Stimulated activated CD8-positive, alpha-beta memory T cell treated with anti-CD3 and anti-CD28 coated beads, Interleukin-12 subunit alpha, Interleukin-12 subunit beta, amount 100 ng/mL, for 1 hour (primary cell): ENCODE measurements around the gene EFEMP2.

Experiments used
- DNase-seq: peaks from one replicate; pipeline ENCODE4 v3.0.0-alpha.2; 2020; ENCODE audit warnings: low read depth

Gene EFEMP2

GRCh38 chr11:65884716-65885092, 12.1 kb upstream of the EFEMP2 start:
- DNase-seq: peak; percentile 65

- DNase-seq: no peak
These were observed 11.5 kb upstream of the EFEMP2 start for GRCh38 chr11:65883786-65884715.

DNA sequence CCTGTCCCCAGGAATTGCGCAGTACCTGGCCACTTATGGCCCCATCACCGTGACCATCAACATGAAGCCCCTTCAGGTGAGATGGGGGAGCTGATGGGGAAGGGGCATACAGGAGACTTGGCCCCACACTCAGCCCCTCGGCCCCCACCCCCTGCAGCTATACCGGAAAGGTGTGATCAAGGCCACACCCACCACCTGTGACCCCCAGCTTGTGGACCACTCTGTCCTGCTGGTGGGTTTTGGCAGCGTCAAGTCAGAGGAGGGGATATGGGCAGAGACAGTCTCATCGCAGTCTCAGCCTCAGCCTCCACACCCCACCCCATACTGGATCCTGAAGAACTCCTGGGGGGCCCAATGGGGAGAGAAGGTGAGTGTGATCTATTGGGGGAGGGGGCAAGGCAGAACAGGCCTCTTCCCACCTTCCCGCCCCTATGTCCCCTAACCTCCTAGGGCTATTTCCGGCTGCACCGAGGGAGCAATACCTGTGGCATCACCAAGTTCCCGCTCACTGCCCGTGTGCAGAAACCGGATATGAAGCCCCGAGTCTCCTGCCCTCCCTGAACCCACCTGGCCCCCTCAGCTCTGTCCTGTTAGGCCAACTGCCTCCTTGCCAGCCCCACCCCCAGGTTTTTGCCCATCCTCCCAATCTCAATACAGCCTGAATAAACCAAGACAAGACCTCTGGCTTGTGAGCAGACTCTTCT, 10.6 kb upstream of the EFEMP2 start:
- no peak for DNase-seq

- no peak for DNase-seq
These were observed 9.8 kb upstream of the EFEMP2 start for GRCh38 chr11:65882120-65883057.

- no peak for DNase-seq
These were observed 8.3 kb upstream of the EFEMP2 start for GRCh38 chr11:65880844-65881421.

DNA sequence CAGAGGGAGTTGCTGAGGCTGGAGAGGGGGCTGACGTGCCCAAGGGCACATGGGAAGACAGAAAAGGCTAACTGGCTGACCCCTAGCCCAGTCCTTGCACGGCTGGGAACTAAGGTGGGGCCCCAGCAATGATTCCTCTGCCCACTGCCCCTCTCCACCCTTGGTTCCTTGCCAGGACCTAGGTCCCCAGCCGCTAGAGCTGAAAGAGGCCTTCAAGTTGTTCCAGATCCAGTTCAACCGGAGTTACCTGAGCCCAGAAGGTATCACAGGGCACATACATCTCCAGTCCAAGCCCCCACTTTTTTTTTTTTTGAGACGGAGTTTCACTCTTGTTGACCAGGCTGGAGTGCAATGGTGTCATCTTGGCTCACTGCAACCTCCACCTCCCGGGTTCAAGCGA, 7.4 kb upstream of the EFEMP2 start:
- DNase-seq: no peak

DNA sequence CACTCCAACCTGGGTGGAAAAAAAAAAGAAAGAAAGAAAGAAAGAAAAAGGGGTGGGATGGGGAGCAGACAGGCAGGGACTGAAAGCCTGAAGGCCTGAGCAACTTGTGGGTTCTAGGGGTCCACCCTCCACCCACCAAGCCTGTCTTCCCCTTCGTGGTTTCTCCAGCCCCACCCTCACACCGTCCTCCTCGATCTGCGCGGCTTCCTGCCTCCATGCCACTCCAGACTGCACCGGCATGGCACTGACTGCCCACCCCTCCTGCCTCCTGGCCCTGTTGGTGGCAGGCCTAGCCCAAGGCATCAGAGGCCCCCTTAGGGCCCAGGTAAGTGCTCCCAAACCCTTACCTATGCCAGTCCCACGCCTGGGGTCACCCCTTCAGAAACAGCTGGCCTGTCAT, 7.0 kb upstream of the EFEMP2 start, which contains the start of gene CTSW:
TSS of gene CTSW (plus strand) at position 221 of the 400 bp plus-strand sequence. CDS start at position 239, 18 bp downstream.
- no peak for DNase-seq

- peak; percentile 95 for DNase-seq
These were observed 937 bp upstream of the EFEMP2 start for GRCh38 chr11:65873318-65874156.

GRCh38 chr11:65871811-65872548, 620 bp downstream of the EFEMP2 start:
- DNase-seq: no peak

DNA sequence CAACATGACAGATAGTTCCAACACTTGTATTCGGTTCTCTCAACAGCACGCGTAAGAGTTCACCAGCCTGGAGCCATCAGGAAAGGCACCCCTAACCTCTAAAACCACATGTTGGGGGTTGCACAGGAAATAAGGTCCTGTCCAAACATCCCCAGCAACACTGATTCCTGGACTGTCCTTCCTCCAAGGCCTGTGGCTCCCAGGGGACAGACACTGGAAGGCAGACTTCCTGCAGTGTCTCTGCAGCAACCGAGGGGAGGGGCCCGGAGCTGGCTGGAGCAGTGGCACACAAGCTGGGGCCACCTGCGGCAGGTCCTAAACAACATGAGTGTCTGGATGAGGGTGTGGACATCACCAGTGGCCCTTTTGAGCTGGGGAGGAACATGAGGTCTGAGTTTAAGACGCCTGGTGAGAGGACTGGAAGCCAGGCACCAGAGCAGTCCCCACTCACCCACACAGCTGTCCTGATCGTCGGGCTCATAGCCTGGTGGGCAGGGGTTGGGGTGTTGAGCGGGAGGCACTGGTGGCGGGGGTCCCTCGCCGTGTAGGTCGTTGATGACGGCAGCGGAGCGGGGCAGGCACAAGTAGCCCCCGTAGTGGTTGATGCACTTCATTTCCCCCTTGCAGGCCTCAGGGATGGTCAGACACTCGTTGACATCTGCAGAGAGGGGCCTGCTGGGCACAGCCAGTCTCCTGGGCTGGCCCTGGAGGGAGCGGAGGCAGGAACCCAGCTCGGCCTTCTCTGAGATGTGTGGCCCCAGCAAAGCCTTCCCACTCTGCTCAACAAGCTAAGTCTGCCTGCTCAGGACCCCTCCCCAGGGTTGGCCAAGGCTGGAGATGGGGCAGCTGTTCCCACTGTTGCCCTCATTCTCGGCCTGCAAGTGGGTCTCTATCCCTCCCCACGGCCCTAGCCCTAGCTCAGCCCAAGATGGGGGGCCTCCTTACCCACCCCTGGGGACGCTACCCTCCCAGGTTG, 1.6 kb downstream of the EFEMP2 start:
- DNase-seq: no peak

- no peak for DNase-seq
These were observed 2.3 kb downstream of the EFEMP2 start for GRCh38 chr11:65870307-65870658.

DNA sequence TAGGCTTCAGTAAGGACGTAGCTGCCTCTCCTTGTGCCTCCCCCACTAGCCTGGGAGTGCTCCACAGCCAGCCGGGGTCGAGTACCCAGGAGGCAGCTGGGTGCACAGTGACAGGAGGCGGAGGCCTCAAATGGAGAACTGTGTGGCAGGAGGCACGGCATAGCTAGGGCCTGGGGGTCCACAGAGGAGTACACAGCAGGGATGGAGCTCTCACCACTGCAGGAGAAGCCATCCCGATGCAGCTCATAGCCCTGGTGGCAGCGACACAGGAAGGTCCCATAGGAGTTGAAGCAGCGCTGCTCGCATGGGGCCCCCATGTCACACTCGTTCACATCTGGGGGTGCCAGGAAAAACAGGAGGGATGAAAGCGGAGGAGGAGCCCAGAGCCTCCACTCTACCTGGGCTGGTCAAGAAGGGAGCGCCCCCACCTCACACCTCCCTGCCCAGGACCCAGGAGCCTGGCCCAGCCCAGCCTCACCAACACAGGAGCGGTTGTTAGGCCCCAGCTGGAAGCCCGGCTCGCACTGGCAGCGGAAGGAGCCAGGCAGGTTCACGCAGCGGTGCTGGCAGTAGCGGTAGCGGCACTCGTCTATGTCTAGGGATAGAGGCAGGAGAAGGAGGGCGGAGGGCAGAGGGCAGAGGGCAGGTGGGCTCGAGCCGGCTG, 2.8 kb downstream of the EFEMP2 start:
- DNase-seq: no peak

DNA sequence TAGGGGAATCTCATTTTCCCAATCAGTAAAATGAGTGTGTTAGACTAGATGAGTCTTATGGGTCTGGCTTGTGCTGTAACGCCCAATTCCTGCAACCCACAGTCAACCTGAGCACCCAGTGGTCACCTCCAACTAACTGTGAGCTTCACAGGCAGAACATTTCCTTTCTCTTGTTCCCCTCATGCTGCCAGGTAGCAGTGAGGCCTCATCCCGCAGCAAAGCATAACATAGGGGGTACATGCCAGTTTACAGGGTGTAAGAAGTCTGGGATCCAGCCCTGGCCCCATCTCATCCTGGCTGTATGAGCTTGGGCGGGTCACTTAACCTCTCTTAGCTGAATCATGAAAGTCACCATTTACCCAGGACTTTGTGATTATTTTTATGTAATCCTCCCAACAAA, 3.7 kb downstream of the EFEMP2 start:
- no peak for DNase-seq

- no peak for DNase-seq
These were observed 4.4 kb downstream of the EFEMP2 start for GRCh38 chr11:65868076-65868667.

GRCh38 chr11:65867284-65868071, 5.1 kb downstream of the EFEMP2 start:
- DNase-seq: no peak

DNA sequence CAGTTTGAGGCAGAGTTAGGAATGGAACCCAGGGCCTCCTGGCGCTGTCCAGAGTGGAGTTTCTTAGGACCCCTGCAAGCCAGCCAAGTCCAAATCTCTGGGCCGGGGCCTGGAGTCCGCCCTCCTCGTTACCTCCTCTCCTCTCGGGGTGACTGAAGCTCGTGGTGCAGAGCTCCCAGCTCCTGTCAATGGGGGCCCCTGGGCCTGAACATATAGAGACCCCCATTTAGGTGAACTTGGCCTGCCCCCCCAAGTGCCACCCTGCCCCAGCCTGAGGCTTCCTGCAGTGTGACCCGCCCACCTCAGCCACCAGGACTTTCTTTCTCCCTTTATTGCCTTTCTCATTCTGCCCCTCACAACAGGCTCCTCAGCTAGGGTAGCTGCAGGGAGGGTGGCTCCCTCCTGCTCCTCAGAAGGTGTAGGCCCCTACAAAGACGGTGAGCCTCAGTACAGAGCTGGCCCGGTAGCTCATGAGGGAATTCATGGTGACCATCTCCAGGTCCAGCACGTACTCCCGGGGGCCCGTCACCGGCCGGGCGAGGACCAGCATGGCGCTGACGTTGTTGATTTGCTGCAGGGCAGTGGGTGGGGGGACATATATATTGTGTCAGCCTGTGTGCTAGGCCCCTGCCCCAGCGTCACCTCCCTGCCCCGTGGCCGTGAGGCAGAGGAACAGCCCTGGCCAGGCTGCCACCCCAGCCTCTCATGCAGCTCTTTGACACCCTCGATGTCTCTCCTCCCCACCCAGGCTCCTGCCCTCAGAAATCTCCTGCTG, 5.9 kb downstream of the EFEMP2 start:
- no peak for DNase-seq
